ENCODE results near the gene SNX8.

SNX8 gene

GRCh38 chr7:2212906-2213305, 101.3 kb downstream of the SNX8 start:
- H3K4me1 ChIP-seq = peaks cover 37% of the 10 kb centered on the region
- no peak overlapping the region for H3K4me3 ChIP-seq
- no peak overlapping the region for H3K27ac ChIP-seq
- H3K9me3 ChIP-seq = no peaks in the 10 kb centered on the region
- no peak for TF ChIP-seq Cebpa-rat (IDR thresholded peaks at IDR 0.05)
- H3K27me3 ChIP-seq = no peaks in the 10 kb centered on the region
- peaks cover 67% of the 10 kb centered on the region for H4K20me1 ChIP-seq
- no peak overlapping the region for H3K4me2 ChIP-seq
- peaks cover 91% of the 10 kb centered on the region for H3K36me3 ChIP-seq
- H3K9ac ChIP-seq = no peak overlapping the region

- H3K27me3 ChIP-seq = no peaks in the 10 kb centered on the region
Measured at GRCh38 chr7:2211926-2212325, 102.3 kb downstream of the SNX8 start.

GRCh38 chr7:2211259-2211880, 102.9 kb downstream of the SNX8 start:
- no peaks in the 10 kb centered on the region for H3K9me3 ChIP-seq
- peaks cover 52% of the 10 kb centered on the region; the same call in 1 of the 2 replicates for H4K20me1 ChIP-seq
- H3K9ac ChIP-seq = 0 out of 2 replicates have a peak overlapping the region, but pooled peaks have one; percentile 31
- no peaks in the 10 kb centered on the region for H3K27me3 ChIP-seq
- H3K4me2 ChIP-seq = no peak overlapping the region
- peaks cover 91% of the 10 kb centered on the region for H3K36me3 ChIP-seq
- peaks cover 33% of the 10 kb centered on the region for H3K4me1 ChIP-seq
- no peak for TF ChIP-seq Cebpa-rat (IDR thresholded peaks at IDR 0.05)
- no peak overlapping the region for H3K4me3 ChIP-seq
- H3K27ac ChIP-seq = no peak overlapping the region

More at GRCh38 chr7:2211926-2212325, 102.3 kb downstream of the SNX8 start:
- no peak overlapping the region for H3K4me3 ChIP-seq
- H3K27ac ChIP-seq = no peak overlapping the region
- H3K36me3 ChIP-seq = peaks cover 91% of the 10 kb centered on the region
- 0 out of 2 replicates have a peak overlapping the region, but pooled peaks have one; percentile 31 for H3K9ac ChIP-seq
- no peaks in the 10 kb centered on the region for H3K9me3 ChIP-seq
- no peak for TF ChIP-seq Cebpa-rat (IDR thresholded peaks at IDR 0.05)
- peaks cover 38% of the 10 kb centered on the region for H3K4me1 ChIP-seq
- H3K4me2 ChIP-seq = no peak overlapping the region
- H4K20me1 ChIP-seq = peaks cover 57% of the 10 kb centered on the region

- Histone ChIP-seq H3K4me3 (no peak overlapping the region), H3K36me3 (peaks cover 90% of the 10 kb centered on the region), H4K20me1 (peaks cover 50% of the 10 kb centered on the region; the same call in 1 of the 2 replicates), H3K27ac (no peak overlapping the region), H3K27me3 (no peaks in the 10 kb centered on the region), H3K4me1 (peaks cover 33% of the 10 kb centered on the region), H3K9ac (0 out of 2 replicates have a peak overlapping the region, but pooled peaks have one; percentile 31), H3K9me3 (no peaks in the 10 kb centered on the region), H3K4me2 (no peak overlapping the region)
- TF ChIP-seq Cebpa-rat (IDR thresholded peaks at IDR 0.05) = no peak
Measured at GRCh38 chr7:2210551-2211258, 103.5 kb downstream of the SNX8 start.

- no peak for TF ChIP-seq Cebpa-rat (IDR thresholded peaks at IDR 0.05)
- Histone ChIP-seq H3K27ac (0 out of 2 replicates have a peak overlapping the region, but pooled peaks have one; percentile 51), H3K4me1 (peaks cover 33% of the 10 kb centered on the region), H3K4me3 (no peak overlapping the region), H3K27me3 (no peaks in the 10 kb centered on the region), H3K36me3 (peaks cover 90% of the 10 kb centered on the region), H3K9me3 (no peaks in the 10 kb centered on the region), H4K20me1 (peaks cover 50% of the 10 kb centered on the region; the same call in 1 of the 2 replicates), H3K4me2 (peak overlapping the region; percentile 71), H3K9ac (peak overlapping the region; percentile 33)
Measured at GRCh38 chr7:2209961-2210323, 104.3 kb downstream of the SNX8 start.

- Histone ChIP-seq H3K27me3 (no peaks in the 10 kb centered on the region), H3K9me3 (no peaks in the 10 kb centered on the region), H3K9ac (peak overlapping the region; percentile 33), H3K27ac (peak overlapping the region; percentile 51; the same call in 1 of the 2 replicates), H3K4me2 (peak overlapping the region; percentile 71), H4K20me1 (peaks cover 54% of the 10 kb centered on the region; the same call in 1 of the 2 replicates), H3K4me1 (peaks cover 39% of the 10 kb centered on the region), H3K36me3 (peaks cover 90% of the 10 kb centered on the region), H3K4me3 (no peak overlapping the region)
- no peak for TF ChIP-seq Cebpa-rat (IDR thresholded peaks at IDR 0.05)
Measured at GRCh38 chr7:2209146-2209960, 104.9 kb downstream of the SNX8 start.

- H3K27ac ChIP-seq = peak overlapping the region; percentile 51; the same call in 1 of the 2 replicates
- peaks cover 87% of the 10 kb centered on the region for H3K36me3 ChIP-seq
- peak overlapping the region; percentile 33; the same call in 1 of the 2 replicates for H3K9ac ChIP-seq
- TF ChIP-seq Cebpa-rat (IDR thresholded peaks at IDR 0.05) = no peak
- peaks cover 45% of the 10 kb centered on the region for H3K4me1 ChIP-seq
- no peak overlapping the region for H3K4me3 ChIP-seq
- no peaks in the 10 kb centered on the region for H3K9me3 ChIP-seq
- peaks cover 54% of the 10 kb centered on the region; the same call in 1 of the 2 replicates for H4K20me1 ChIP-seq
- H3K27me3 ChIP-seq = no peaks in the 10 kb centered on the region
- H3K4me2 ChIP-seq = peak overlapping the region; percentile 71
Measured at GRCh38 chr7:2208712-2209111, 105.5 kb downstream of the SNX8 start.

- Histone ChIP-seq H4K20me1 (peaks cover 46% of the 10 kb centered on the region; the same call in 1 of the 2 replicates), H3K4me2 (no peak overlapping the region), H3K4me1 (peaks cover 80% of the 10 kb centered on the region), H3K9me3 (no peaks in the 10 kb centered on the region), H3K27me3 (no peaks in the 10 kb centered on the region), H3K27ac (no peak overlapping the region; the same call in 1 of the 2 replicates), H3K9ac (no peak overlapping the region), H3K4me3 (no peak overlapping the region), H3K36me3 (peaks cover 71% of the 10 kb centered on the region)
- TF ChIP-seq Cebpa-rat (IDR thresholded peaks at IDR 0.05) = no peak
Measured at GRCh38 chr7:2205036-2205780, 109.0 kb downstream of the SNX8 start.

GRCh38 chr7:2204446-2204845, 109.8 kb downstream of the SNX8 start:
- no peak overlapping the region for H3K9ac ChIP-seq
- no peak for TF ChIP-seq Cebpa-rat (IDR thresholded peaks at IDR 0.05)
- H3K36me3 ChIP-seq = peaks cover 76% of the 10 kb centered on the region
- peaks cover 80% of the 10 kb centered on the region for H3K4me1 ChIP-seq
- H3K4me3 ChIP-seq = no peak overlapping the region
- H3K27me3 ChIP-seq = no peaks in the 10 kb centered on the region
- H3K27ac ChIP-seq = no peak overlapping the region
- H3K9me3 ChIP-seq = no peaks in the 10 kb centered on the region
- peaks cover 39% of the 10 kb centered on the region; the same call in 1 of the 2 replicates for H4K20me1 ChIP-seq
- peak overlapping the region; percentile 86 for H3K4me2 ChIP-seq
